SH-SY5Y (cell line): ENCODE data around the gene FOXJ3.

Experiments
- GATA2 ChIP-seq: IDR thresholded peaks from 2 replicates; pipeline ENCODE4 v1.6.1; 2011; ENCODE audit warnings: mild to moderate bottlenecking, low read depth, low read length
- GATA3 ChIP-seq: IDR thresholded peaks from 2 replicates; pipeline ENCODE4 v1.6.1; 2011; ENCODE audit warnings: low read depth, mild to moderate bottlenecking, low read length, moderate library complexity

Gene FOXJ3

DNA sequence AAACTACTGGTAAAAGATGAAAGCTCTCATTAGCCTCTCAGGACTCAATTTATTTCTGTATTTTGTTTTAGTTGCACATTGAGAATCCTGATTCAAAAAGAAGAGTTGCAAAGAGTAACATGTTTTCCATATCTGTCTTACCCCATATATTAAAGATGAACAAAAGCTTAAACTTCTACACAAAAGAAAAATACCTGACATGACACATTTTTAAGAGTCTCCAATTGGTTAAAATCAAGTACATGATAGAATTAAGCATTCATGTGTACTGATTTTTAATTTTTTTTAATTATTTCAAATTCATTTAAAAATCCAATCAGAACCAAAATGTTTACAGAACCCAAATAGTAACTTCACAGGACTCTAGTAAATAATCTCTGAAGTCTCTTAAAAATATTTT lies 72.0 kb downstream of the FOXJ3 start:
- TF ChIP-seq GATA2 (no peak), GATA3 (no peak)

DNA sequence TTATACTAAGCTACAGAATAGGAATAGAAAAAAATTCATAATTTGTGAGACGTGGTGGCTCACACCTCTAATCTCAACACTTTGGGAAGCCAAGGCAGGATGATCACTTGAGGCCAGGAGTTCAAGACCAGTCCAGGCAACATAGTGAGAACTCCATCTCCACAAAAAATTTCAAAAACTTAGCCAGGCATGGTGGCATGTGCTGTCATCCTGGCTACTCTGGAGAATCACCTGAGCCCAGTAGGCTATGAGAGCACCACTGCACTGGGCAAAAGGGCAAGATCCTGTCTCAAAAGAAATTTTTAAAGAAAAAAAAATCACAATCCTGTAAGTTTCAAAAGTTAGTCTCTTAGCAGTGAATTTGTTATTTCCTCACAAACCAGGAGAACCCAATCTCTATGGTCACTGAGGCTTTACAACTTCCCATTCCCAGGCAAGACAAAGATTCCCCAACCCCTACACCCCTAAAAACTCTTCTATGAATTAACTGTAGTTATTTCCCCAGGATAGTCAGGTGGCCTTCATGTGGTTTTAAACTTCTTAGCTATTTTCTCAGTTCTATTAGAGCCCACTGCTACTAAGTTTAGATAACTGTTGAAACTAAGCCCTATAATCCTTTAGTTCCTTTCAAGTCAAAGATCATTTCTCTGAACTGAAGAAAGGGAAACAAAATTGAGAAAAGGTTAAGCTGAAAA lies 74.5 kb downstream of the FOXJ3 start:
- TF ChIP-seq GATA2 (no peak), GATA3 (no peak)

DNA sequence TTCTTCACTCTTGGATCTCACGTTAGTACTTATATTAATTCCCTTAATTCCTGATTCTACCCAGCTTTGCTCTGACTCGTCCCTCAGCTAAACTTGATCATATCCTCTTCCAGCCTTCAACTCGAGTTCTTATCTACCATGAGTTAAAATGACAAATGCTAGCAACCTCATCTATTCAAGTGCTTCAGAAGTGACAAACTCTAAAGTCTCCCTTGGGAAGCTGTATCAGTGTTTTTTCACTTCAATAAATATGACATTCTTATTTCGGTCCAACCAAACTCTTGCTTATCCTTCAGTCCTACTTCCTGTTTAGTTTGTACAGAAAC lies 75.3 kb downstream of the FOXJ3 start:
- TF ChIP-seq GATA2, result no peak
- TF ChIP-seq GATA3, result no peak

DNA sequence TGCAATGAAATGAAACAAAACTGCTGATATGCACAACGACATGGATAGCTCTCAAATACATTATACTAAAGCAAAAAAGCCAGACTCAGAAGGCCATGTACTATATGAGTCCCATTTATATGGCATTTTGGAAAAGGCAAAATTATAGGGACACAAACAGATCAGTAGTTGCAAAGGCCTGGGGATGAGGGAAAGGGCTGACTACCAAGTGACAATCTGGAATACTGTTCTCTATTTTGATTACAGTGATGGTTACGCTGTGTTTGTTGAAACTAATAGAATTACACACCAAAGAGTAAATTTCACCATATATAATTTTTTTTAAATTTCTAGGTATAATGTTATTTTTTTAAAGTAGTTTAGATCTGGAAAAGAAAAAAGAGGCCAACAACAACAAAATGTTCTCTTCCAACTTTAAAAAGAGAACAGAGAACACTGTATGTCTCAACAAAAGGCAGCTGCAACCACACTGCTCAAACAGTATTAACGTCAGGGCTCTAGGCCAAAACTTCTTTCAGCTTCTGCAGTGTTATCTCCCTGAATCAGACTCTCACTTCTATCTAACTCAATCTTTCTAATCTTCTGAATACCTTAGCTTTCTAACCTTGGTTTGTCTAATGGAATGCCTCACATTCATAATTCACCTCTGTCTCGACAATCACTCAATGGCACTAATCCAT lies 75.8 kb downstream of the FOXJ3 start:
- no peak for TF ChIP-seq GATA3
- TF ChIP-seq GATA2, result peak; percentile 60; the same call in 1 of the 2 replicates

DNA sequence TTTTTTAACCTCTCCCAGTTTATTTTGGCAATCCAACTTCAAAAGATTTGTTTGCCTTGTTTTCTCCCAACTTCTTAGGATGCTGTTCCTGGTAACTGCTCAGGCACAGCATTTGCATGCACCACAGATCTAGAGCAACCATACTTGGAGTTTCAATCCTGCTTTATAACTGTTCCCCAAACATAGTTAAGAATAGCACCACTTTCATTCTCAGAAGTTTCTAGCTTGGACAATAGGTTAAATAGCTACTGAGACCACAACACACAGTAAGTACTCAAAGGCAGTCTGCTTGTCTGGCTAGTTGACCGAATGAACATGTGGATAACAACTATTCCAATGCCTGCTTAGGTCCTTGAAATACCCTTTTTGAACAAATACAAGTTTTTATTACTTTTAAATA lies 76.8 kb downstream of the FOXJ3 start:
- TF ChIP-seq GATA3 (no peak), GATA2 (no peak)

DNA sequence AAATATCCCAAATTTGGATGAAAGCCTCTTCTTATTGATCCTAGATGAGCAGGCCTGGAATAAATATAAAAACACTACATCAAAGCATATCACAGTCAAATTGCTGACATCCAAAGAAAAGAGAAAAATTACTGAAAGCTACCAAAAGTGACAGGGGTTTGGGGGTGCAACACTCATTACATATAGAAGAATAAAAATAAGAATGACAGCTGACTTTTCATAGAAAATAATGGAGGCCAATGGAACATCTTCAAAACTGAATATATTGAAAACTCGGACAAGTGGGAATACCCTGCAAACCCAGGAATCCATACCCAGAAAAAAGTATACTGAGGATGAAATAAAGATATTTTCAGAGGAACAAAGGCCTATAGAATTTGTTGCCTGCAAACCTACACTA lies 84.0 kb downstream of the FOXJ3 start:
- TF ChIP-seq GATA3 (no peak), GATA2 (no peak)

DNA sequence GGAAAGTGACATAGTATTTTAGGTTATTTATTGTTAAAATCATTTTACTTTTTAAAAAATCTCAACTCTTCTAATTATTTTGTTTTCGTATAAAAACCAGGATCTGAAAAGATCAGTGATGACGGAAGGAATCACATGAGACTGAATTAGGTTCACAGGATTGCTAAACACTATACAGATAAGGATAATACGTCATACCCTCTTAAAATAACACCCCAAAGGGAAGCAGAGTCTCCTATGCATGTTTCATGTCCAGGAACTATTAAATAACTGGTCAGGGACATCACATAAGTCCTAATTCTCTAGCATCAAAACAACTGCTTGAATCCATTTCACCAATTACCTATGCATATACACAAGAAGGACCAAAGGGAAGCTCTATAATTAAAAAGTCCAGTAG lies 84.9 kb downstream of the FOXJ3 start:
- no peak for TF ChIP-seq GATA2
- no peak for TF ChIP-seq GATA3

DNA sequence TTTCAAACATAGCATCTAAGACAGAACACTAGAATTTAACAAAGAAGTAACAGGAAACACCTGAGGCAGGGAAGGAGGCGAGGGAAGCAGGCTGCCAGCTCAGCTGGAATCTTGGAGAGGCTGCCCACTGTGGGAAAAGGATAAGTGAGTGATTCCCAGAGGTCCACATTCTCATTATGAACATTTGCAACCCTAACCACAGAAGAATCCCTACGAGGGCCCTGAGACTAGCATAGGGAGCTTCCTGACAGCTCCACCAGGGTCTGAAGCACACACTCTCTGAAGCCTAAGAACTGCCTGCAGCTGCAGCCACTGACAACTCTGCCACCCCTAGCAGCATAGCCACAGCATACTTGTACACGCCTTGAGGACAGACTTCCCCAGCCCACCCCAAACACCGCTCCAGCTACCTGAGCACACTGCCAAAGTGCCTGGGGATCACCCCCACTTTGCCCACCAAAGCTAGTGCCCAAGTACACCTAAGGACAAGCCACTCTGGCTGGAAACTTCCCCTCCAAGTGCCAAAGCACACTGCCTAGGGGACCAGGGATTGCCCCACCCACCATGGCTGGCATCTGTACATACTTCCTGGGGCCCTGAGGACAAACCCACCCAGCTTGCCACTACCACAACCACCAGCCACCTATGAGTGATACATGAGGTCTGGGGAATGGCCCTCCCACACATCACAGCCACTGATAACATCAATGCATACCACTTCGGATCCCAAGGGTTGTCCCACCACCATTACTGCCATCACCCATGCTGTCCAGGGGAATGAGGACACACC lies 93.9 kb downstream of the FOXJ3 start:
- no peak for TF ChIP-seq GATA2
- TF ChIP-seq GATA3, result no peak

DNA sequence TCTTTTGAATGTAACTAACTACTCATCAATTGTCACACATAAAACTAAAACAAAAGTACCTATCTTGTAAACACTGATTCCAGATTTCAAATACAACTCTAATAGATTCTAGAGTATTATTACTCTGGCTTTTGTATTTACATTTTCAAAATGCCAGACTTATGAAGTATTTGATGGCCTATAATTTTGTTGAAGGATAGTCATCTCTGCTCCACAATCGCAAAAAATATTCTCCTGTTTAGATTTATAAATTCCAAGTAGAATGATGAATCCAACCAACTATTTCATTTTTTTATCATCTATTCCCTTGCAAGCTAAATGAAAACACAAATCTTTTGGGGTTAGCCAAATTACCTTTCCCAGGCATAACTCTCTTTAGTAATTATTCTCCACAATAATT lies 95.5 kb downstream of the FOXJ3 start:
- TF ChIP-seq GATA2 (no peak), GATA3 (no peak)

DNA sequence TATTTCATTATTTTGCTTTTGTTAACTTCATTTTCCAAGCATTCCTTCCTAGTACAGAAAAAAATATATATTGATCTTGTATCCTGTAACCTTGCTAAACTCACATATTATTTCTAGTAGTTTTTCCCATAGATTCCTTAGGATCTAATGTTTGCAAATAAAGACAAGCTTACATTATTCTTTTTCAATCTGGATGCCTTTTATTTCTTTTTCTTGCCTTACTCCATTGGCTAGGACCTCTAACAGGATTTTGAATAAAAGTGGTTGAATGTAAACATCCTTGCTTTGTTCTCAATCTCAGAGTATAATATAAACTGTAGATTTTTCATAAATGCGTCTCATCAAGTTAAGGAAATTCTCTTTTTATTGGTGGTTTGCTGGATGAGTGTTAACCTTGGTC lies 96.0 kb downstream of the FOXJ3 start:
- TF ChIP-seq GATA2 (no peak), GATA3 (no peak)

DNA sequence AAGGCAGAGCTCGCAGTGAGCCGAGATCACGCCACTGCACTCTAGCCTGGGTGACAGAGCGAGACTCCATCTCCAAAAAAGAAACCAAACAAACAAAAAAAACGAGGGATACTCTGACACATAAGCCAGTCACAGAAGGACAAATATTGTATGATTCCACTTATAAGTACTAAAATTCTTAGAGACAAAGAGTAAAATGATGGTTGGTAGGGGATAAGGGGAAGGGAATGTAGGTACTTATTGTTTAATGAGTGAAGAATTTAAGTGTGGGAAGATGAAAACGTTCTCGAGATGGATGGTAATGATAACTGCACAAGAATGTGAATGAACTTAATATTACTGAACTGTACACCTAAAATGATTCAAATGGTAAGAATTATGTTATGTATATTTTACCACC lies 103.8 kb downstream of the FOXJ3 start:
- TF ChIP-seq GATA2, result no peak
- TF ChIP-seq GATA3, result no peak

DNA sequence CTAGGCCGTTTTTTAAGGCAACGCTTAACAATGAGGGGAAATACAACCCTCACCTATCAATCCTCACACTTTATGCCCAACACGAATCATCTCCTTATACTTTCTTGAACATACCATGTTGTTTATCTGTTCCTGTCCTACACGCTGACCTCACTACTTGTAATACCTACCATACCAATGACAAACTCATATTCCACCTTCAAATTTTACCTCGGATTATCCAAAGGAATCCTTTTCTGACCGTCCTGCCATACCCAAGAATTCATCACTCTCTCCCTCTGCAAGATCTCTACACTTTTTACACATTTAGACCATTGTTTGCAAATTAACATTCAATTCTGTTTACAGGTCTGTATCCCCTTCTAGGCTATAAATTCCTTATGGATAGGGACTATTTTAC lies 106.1 kb downstream of the FOXJ3 start:
- TF ChIP-seq GATA3, result no peak
- TF ChIP-seq GATA2, result no peak

DNA sequence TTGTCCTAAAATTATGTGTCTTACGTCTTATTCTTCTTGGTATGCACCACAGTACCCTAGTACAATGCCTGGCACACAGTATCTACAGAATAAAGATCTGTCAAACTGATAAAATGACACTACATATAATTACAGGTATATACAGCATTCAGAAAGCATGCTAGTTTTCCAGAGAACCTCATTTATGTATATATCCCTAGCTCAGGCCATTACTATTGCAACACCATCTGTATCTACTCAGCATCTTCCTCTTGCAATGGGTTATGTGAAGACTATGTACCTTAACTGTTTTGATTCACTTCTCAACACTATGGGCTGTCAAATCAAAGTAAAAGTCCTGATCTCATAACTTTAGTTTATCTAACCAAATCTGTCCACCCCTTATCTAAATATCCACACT lies 112.0 kb downstream of the FOXJ3 start:
- TF ChIP-seq GATA3 (no peak), GATA2 (no peak)

DNA sequence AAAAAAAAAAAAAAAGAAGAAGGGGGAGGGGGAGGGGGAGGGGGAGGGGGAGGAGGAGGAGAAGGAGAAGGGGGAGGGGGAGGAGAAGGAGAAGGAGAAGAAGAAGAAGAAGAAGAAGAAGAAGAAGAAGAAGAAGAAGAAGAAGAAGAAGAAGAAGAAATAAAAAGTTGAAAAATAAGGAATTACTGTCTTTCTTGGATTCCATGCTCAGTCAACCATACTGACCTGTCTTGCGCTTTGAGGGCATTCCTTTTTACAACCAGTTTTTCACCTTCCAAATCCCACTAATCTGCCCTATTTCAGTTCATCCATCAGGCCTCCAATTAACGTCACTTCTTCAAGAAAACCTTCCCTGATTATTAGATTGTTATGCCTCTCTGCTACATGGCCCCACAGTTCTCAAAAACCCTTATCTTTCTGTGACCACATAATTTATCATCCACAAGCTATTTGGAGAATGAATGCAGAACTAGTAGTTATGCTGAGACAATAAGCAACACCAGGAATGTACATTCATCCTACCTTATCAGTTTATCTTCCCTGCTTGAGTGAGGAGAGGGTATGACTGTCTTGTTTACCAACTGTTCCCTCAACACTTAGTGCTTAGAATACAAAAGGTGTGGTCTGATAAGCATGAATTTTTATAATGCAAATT lies 113.0 kb downstream of the FOXJ3 start:
- TF ChIP-seq GATA3 (no peak), GATA2 (no peak)
